Nephron progenitor cell (in vitro differentiated cells): Measurements from ENCODE around the gene DYDC2.

Source experiments
- DNase-seq: peaks from one replicate; pipeline ENCODE4 v3.0.0; 2021
- H3K27ac Mint-ChIP-seq: 2 replicates; pipeline ENCODE4 v1.8.0; 2021; ENCODE audit warnings: mild to moderate bottlenecking, moderate library complexity, mixed read lengths
- H3K27me3 Mint-ChIP-seq: 2 replicates; pipeline ENCODE4 v1.8.0; 2021; ENCODE audit warnings: mild to moderate bottlenecking, low read depth, mixed read lengths; ENCODE audit not compliant: poor library complexity
- H3K36me3 Mint-ChIP-seq: 2 replicates; pipeline ENCODE4 v1.8.0; 2021; ENCODE audit warnings: low read depth, mixed read lengths
- H3K4me1 Mint-ChIP-seq: 2 replicates; pipeline ENCODE4 v1.8.0; 2021; ENCODE audit warnings: mixed read lengths
- H3K4me3 Mint-ChIP-seq: 2 replicates; pipeline ENCODE4 v1.8.0; 2021; ENCODE audit warnings: mild to moderate bottlenecking, moderate library complexity, mixed read lengths
- H3K9me3 Mint-ChIP-seq: 2 replicates; pipeline ENCODE4 v1.8.0; 2021; ENCODE audit warnings: mild to moderate bottlenecking, moderate library complexity, mixed read lengths
- TF ChIP-seq, protein P1 (sequence below): fragments of 200-600 bp; sonication (generic); IDR thresholded peaks from 2 replicates; pipeline ENCODE4 v1.5.0; 2021; ENCODE audit warnings: antibody characterized with exemption

DYDC2 gene

DNA sequence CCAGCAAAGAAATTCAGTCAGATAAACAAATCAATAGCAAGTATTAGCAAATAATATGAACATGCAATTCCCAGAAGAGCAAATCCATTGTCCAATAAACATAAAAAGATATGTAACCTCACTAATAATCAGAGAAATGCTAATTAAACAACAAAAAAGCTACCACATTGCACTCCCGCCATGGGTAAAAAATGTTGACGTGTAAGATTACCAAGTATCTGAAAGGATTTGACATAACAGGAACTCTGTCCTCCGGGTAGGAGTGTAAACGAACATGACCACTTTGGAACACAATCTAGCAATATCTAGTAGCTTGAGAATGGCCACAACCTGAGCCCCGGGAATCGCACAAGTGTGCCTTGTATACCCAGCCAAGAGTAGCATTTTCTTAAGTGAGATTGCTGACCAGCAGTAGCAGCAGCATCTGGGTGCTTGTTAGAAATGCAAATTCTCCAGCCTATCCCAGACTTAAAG lies 31.7 kb upstream of the DYDC2 start:
- Mint-ChIP-seq H3K4me1 (peaks cover 30% of the 10 kb centered on the region), H3K27me3 (peaks cover 4% of the 10 kb centered on the region), H3K27ac (no peak overlapping the region), H3K9me3 (peaks cover 3% of the 10 kb centered on the region), H3K4me3 (no peak overlapping the region), H3K36me3 (no peaks in the 10 kb centered on the region)
- DNase-seq: no peak
- TF ChIP-seq, protein P1, sequence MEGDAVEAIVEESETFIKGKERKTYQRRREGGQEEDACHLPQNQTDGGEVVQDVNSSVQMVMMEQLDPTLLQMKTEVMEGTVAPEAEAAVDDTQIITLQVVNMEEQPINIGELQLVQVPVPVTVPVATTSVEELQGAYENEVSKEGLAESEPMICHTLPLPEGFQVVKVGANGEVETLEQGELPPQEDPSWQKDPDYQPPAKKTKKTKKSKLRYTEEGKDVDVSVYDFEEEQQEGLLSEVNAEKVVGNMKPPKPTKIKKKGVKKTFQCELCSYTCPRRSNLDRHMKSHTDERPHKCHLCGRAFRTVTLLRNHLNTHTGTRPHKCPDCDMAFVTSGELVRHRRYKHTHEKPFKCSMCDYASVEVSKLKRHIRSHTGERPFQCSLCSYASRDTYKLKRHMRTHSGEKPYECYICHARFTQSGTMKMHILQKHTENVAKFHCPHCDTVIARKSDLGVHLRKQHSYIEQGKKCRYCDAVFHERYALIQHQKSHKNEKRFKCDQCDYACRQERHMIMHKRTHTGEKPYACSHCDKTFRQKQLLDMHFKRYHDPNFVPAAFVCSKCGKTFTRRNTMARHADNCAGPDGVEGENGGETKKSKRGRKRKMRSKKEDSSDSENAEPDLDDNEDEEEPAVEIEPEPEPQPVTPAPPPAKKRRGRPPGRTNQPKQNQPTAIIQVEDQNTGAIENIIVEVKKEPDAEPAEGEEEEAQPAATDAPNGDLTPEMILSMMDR: no peak

DNA sequence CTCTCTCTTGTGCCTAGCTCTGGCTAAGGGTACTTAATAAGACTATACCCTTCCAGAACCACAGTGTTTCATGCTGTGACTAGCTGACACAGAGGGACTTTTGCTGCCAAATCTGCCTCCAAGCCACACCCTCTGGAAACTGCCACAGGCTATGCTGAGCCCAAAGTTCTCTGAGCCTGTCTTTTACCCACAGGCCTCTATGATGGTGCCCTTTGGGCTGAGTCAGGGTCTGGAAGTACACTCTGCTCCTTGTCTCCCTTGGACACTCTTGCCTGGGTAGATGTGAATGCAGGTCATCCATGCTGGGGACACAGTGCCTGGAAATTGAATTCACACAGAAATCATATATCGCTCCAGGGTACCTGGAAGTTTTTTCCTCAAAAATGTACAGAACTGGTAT lies 22.6 kb upstream of the DYDC2 start:
- Mint-ChIP-seq H3K36me3 (no peaks in the 10 kb centered on the region), H3K4me3 (no peak overlapping the region), H3K27me3 (peaks cover 16% of the 10 kb centered on the region), H3K4me1 (no peaks in the 10 kb centered on the region), H3K9me3 (no peaks in the 10 kb centered on the region), H3K27ac (no peak overlapping the region)
- TF ChIP-seq, protein P1: no peak
- DNase-seq: no peak

DNA sequence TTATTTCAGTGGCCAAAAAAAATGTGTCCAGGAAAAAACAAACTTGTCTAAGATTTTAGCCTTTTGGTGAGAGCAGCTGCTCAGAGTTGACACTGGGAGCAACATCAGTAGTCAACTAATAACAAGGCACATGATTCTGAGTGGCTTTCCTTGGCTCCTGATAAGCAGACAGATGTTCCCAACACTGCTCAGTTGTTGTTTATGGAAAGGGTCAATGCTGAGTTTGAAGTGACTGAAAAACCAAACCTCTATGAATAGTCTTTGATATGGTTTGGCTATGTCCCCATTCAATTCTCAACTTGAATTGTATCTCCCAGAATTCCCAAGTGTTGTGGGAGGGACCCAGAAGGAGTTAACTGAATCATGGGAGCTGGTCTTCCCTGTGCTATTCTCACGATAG lies 12.3 kb upstream of the DYDC2 start:
- DNase-seq: no peak
- Mint-ChIP-seq H3K27me3 (no peaks in the 10 kb centered on the region), H3K27ac (no peak overlapping the region), H3K9me3 (peaks cover 3% of the 10 kb centered on the region), H3K36me3 (no peaks in the 10 kb centered on the region), H3K4me1 (no peaks in the 10 kb centered on the region), H3K4me3 (no peak overlapping the region)
- TF ChIP-seq, protein P1: no peak

DNA sequence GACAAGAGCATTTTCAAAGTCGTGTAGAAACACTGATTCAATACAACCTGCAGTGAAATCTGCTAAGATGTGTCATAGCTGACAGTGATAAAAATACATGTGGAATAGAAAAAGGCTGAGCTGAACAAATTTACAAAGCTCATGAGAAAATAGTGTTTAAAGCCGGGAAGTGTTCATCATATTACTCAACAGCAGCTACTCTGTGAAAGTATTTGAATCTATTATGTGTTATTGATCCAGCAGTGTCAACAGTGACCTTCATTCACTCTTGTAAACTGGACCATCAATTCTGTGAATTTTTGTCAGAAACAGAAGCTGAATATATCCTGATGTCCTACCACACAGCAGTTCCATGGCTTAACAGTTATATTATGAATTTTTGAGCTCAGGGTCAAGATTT lies 11.7 kb upstream of the DYDC2 start:
- H3K4me1 Mint-ChIP-seq: no peaks in the 10 kb centered on the region
- no peaks in the 10 kb centered on the region for H3K27me3 Mint-ChIP-seq
- DNase-seq: no peak
- H3K4me3 Mint-ChIP-seq: no peak overlapping the region
- TF ChIP-seq, protein P1: no peak
- H3K36me3 Mint-ChIP-seq: no peaks in the 10 kb centered on the region
- no peak overlapping the region for H3K27ac Mint-ChIP-seq
- H3K9me3 Mint-ChIP-seq: peaks cover 3% of the 10 kb centered on the region

DNA sequence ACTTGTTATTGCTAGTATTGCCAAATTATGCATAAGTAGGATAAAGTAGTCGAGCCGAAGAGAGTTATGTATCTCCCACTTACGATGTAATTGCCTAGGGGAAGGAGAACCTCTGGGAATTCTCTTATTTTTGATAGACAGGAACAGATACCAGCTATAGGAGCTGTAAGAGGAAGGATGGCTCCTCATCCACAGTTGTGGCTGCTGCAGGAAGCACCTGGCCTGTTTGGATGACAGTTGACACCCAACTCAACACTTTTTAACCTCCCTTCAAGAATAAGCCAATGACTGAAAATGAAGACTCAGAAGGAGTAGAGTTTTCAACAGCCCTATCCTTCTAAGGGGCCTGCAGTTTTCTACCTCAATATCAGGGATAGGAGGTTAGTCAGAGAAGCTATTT lies 6.3 kb upstream of the DYDC2 start:
- H3K9me3 Mint-ChIP-seq: peaks cover 3% of the 10 kb centered on the region
- no peak overlapping the region for H3K27ac Mint-ChIP-seq

DNA sequence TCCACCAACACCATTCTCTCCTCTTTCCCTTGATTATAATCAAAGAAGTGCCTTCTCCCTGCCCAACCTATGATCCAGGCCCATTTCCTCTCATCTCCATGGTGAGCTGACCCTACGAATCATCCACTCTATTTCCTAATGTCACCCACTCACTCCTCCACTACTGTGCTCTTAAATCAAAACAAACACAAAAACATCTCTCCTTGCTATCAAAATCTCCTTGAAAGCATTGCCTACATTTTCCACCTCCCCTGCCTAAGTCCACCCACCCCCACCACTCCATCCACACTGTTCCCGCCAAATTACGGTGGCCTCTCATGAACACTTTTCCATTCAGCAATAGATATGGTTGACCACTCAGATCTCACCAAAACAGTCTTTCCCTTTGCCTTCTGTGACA lies 5.4 kb upstream of the DYDC2 start:
- TF ChIP-seq, protein P1: no peak
- H3K4me1 Mint-ChIP-seq: peaks cover 10% of the 10 kb centered on the region
- H3K27me3 Mint-ChIP-seq: peaks cover 18% of the 10 kb centered on the region
- H3K27ac Mint-ChIP-seq: no peak overlapping the region
- no peak overlapping the region for H3K4me3 Mint-ChIP-seq
- H3K36me3 Mint-ChIP-seq: no peaks in the 10 kb centered on the region
- DNase-seq: no peak
- H3K9me3 Mint-ChIP-seq: peaks cover 3% of the 10 kb centered on the region

More for the DNA sequence above, 6.3 kb upstream of the DYDC2 start:
- H3K4me1 Mint-ChIP-seq: peaks cover under 1% of the 10 kb centered on the region
- no peak overlapping the region for H3K4me3 Mint-ChIP-seq
- no peak for DNase-seq
- peaks cover 12% of the 10 kb centered on the region for H3K27me3 Mint-ChIP-seq
- no peaks in the 10 kb centered on the region for H3K36me3 Mint-ChIP-seq
- TF ChIP-seq, protein P1: no peak
